Mesothelial cell of epicardium (in vitro differentiated cells): ENCODE measurements around the gene FYN. TPM values are rescaled to one million over a fixed set of nuclear protein-coding genes. Genes with fewer than 3 reads are reported as not detected.

ENCODE experiments used
- DNase-seq, 2 experiments: peaks; one replicate each; pipeline ENCODE4 v3.0.0; 2021; ENCODE audit warnings: low spot score in 2 of 2; ENCODE audit not compliant: unreplicated experiment in 2 of 2
- H3K27ac Mint-ChIP-seq: 2 replicates; pipeline ENCODE4 v1.8.0; 2021; ENCODE audit warnings: mixed read lengths
- H3K27me3 Mint-ChIP-seq: 2 replicates; pipeline ENCODE4 v1.8.0; 2021; ENCODE audit warnings: low read depth, mixed read lengths
- H3K36me3 Mint-ChIP-seq: 2 replicates; pipeline ENCODE4 v1.8.0; 2021; ENCODE audit warnings: mixed read lengths
- H3K4me1 Mint-ChIP-seq: 2 replicates; pipeline ENCODE4 v1.8.0; 2021; ENCODE audit warnings: mixed read lengths
- H3K4me3 Mint-ChIP-seq: 2 replicates; pipeline ENCODE4 v1.8.0; 2021; ENCODE audit warnings: mild to moderate bottlenecking, moderate library complexity, mixed read lengths
- H3K9me3 Mint-ChIP-seq: 2 replicates; pipeline ENCODE4 v1.8.0; 2021; ENCODE audit warnings: mixed read lengths
- CTCF ChIP-seq: fragments of 200-600 bp; sonication (generic); IDR thresholded peaks from one replicate; pipeline ENCODE4 v1.5.0; 2021; ENCODE audit warnings: antibody characterized with exemption; ENCODE audit not compliant: unreplicated experiment
- total RNA-seq: library from RNA; stranded (reverse); gene quantifications from 3 replicates; pipeline ENCODE4 v1.2.1, GENCODE V29; 2021

FYN gene
- total RNA-seq, 1 donor from 2014 or later = 115 TPM

GRCh38 chr6:111870742-111871064 is 2.5 kb downstream of the FYN start:
- Mint-ChIP-seq H3K27ac (peak overlapping the region; percentile 10), H3K4me1 (peaks cover 35% of the 10 kb centered on the region)

GRCh38 chr6:111870051-111870741 is 3.1 kb downstream of the FYN start:
- no peaks in the 10 kb centered on the region for H3K36me3 Mint-ChIP-seq
- peaks cover 38% of the 10 kb centered on the region for H3K4me1 Mint-ChIP-seq
- peak overlapping the region; percentile 10 for H3K27ac Mint-ChIP-seq

More at GRCh38 chr6:111870742-111871064, 2.5 kb downstream of the FYN start:
- Mint-ChIP-seq H3K9me3 (no peaks in the 10 kb centered on the region), H3K27me3 (peaks cover 3% of the 10 kb centered on the region), H3K4me3 (no peak overlapping the region), H3K36me3 (no peaks in the 10 kb centered on the region)
- no peak for DNase-seq
- no peak for TF ChIP-seq CTCF

GRCh38 chr6:111866857-111867256 is 6.4 kb downstream of the FYN start:
- no peak for TF ChIP-seq CTCF
- Mint-ChIP-seq H3K27me3 (no peaks in the 10 kb centered on the region), H3K4me3 (no peak overlapping the region), H3K36me3 (no peaks in the 10 kb centered on the region), H3K27ac (no peak overlapping the region), H3K9me3 (no peaks in the 10 kb centered on the region), H3K4me1 (peaks cover 27% of the 10 kb centered on the region)
- no peak for DNase-seq

More at GRCh38 chr6:111870051-111870741, 3.1 kb downstream of the FYN start:
- DNase-seq = no peak
- Mint-ChIP-seq H3K9me3 (no peaks in the 10 kb centered on the region), H3K27me3 (peaks cover 1% of the 10 kb centered on the region), H3K4me3 (no peak overlapping the region)
- no peak for TF ChIP-seq CTCF

- peaks cover 19% of the 10 kb centered on the region for H3K4me1 Mint-ChIP-seq
- no peak overlapping the region for H3K4me3 Mint-ChIP-seq
- H3K27me3 Mint-ChIP-seq = no peaks in the 10 kb centered on the region
- no peaks in the 10 kb centered on the region for H3K9me3 Mint-ChIP-seq
- H3K36me3 Mint-ChIP-seq = no peaks in the 10 kb centered on the region
- no peak for DNase-seq
- peak overlapping the region; percentile 34 for H3K27ac Mint-ChIP-seq
- no peak for TF ChIP-seq CTCF
These were observed 7.2 kb downstream of the FYN start for GRCh38 chr6:111865909-111866546.

- Mint-ChIP-seq H3K9me3 (no peaks in the 10 kb centered on the region), H3K27ac (peak overlapping the region; percentile 68), H3K4me3 (no peak overlapping the region), H3K4me1 (peaks cover 13% of the 10 kb centered on the region), H3K27me3 (no peaks in the 10 kb centered on the region), H3K36me3 (no peaks in the 10 kb centered on the region)
- no peak for TF ChIP-seq CTCF
- DNase-seq = no peak
These were observed 8.1 kb downstream of the FYN start for GRCh38 chr6:111865049-111865585.
